GM12875 (cell line): Measurements from ENCODE around the gene ADGRG1.

Experiments
- H3K4me3 ChIP-seq: one replicate; pipeline ENCODE4 v1.5.1; 2011; ENCODE audit warnings: low read depth, low read length, control low read depth
- TF ChIP-seq, protein P1 (sequence below): IDR thresholded peaks from 2 replicates; pipeline ENCODE4 v1.5.1; 2011; ENCODE audit warnings: low read depth, mild to moderate bottlenecking, control low read depth, inconsistent platforms, low read length, moderate library complexity, borderline replicate concordance; ENCODE audit not compliant: insufficient read depth

The ADGRG1 gene

GRCh38 chr16:57616876-57617275 is 11.6 kb upstream of the ADGRG1 start:
- TF ChIP-seq, protein P1, sequence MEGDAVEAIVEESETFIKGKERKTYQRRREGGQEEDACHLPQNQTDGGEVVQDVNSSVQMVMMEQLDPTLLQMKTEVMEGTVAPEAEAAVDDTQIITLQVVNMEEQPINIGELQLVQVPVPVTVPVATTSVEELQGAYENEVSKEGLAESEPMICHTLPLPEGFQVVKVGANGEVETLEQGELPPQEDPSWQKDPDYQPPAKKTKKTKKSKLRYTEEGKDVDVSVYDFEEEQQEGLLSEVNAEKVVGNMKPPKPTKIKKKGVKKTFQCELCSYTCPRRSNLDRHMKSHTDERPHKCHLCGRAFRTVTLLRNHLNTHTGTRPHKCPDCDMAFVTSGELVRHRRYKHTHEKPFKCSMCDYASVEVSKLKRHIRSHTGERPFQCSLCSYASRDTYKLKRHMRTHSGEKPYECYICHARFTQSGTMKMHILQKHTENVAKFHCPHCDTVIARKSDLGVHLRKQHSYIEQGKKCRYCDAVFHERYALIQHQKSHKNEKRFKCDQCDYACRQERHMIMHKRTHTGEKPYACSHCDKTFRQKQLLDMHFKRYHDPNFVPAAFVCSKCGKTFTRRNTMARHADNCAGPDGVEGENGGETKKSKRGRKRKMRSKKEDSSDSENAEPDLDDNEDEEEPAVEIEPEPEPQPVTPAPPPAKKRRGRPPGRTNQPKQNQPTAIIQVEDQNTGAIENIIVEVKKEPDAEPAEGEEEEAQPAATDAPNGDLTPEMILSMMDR: no peak
- H3K4me3 ChIP-seq: no peak overlapping the region

- TF ChIP-seq, protein P1: no peak
- H3K4me3 ChIP-seq: no peak overlapping the region
Measured at GRCh38 chr16:57617604-57618111, 10.8 kb upstream of the ADGRG1 start.

GRCh38 chr16:57618296-57619132 is 9.9 kb upstream of the ADGRG1 start:
- H3K4me3 ChIP-seq: no peak overlapping the region
- TF ChIP-seq, protein P1: no peak

DNA sequence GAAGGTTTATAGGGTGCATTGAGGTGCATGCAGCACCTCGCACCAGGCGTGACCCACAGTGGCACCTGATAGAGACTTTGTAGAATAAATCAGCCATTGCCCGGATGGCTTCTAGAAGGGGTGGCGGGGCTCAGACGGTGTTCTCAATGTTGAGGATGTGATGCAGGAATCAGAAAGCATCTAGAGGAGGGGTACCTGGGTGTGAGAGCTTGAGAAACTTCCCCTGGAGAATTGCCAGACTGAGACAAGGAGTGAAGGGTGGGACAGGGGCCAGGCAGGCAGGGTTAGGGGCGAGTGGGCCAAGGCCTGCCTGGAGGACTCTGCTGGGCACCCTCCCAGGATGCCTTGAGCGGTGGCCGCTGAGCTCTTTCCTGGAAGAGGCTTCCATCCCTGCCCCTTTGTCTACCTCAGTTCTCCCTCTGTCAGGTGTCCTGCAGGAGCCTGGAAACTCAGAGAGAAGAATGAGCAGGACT is 9.3 kb upstream of the ADGRG1 start:
- H3K4me3 ChIP-seq: no peak overlapping the region
- TF ChIP-seq, protein P1: no peak

- TF ChIP-seq, protein P1: no peak
Measured at GRCh38 chr16:57619606-57620334, 8.7 kb upstream of the ADGRG1 start.

DNA sequence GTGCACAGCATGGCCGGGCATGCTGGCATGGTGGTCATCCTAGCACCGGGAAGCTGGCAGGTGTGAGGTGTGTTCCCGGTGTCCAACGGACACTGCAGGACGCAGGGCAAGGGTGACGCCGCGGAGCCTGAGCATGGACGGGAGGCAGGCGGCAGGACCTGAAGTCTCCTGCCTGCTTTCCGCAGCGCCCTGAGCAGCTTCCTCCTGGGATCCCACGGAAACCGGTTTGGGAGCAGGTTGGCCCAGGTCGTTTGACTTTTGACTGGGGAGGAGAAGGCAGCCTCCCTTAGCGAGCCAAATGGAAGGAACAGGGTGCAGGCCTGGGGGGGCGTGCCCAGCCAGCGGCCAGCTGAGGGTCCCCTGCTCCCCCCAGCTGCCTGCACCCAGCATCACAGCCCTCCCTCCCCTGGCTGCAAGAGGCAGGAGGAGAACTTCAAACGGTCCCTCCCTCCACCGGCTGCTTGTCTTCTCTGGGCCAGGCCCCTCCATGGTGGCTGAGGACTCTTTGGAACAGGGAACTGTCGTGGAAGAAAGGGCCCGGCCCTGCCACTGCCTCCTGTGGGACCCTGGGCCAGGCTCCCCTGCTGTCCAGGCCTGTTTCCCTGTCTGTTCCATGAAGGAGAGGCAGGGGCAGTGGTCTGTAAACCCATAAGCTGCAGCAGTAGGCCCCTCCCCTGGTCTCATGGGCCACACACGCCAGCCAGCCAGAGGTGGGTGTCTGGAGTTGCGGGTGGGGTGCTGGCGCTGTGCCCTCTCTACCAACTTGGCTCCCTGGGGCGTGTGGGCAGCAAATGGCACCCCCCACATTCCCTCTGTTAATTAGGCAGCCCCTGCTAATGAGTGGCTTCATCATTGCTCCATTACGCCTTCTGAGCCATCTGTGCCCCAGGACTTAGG is 7.8 kb upstream of the ADGRG1 start:
- TF ChIP-seq, protein P1: no peak
- no peak overlapping the region for H3K4me3 ChIP-seq

More at GRCh38 chr16:57619606-57620334, 8.7 kb upstream of the ADGRG1 start:
- H3K4me3 ChIP-seq: no peak overlapping the region
